Stimulated activated CD4-positive, alpha-beta T cell treated with anti-CD3 and anti-CD28 coated beads, Interleukin-4, amount 100 ng/mL, for 24 hours (primary cell): ENCODE results near the gene AMMECR1L.
"Not testable (repeated sequence)": the region's sequence is repeated elsewhere in the genome, so short reads cannot be mapped to it uniquely, and the experiment has no call there.

Experiments used
- DNase-seq: peaks from one replicate; pipeline ENCODE4 v3.0.0-alpha.2; 2020

The AMMECR1L gene

DNA sequence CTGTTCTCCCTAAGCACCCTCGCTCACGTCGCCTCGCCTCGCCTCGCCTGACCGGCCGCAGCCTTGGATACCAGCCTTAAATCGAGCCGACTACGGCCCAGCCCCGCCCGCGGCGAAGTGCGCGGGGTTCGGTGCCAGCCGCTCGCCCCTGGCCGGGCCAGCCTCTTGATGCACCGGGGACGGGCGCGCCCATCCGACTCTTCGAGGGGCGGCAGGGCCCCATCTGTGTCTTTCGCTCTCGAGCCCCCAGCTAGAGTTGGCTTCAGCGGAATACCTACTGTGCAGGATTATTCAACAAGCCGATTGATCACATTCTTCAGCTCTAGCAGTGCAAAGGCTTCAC is 808 bp upstream of the AMMECR1L start:
- DNase-seq = not testable (repeated sequence)

- peak; percentile 30 for DNase-seq
Measured at GRCh38 chr2:127884861-127885740, 655 bp downstream of the AMMECR1L start.

DNA sequence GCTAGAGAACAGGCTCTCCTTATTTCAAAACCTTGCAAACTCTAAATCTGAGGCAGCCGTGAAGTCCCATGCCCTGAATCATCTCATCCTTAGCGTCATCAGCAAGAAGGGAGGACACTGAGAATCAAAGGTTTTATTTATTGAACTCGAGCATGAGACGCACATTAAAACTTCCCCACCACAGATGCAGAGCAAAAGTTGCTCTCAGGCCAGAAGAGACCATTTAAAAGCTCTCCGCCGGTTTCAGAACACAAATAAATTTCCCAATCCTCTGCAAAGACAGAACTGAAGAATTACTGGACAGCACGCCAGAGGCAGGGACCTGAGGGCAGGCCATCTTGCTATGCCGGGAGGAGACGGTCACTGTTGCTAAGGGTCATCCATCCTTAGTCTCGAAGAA is 1.3 kb downstream of the AMMECR1L start:
- no peak for DNase-seq

GRCh38 chr2:127879899-127880298 is 5.9 kb downstream of the AMMECR1L start:
- DNase-seq = no peak

DNA sequence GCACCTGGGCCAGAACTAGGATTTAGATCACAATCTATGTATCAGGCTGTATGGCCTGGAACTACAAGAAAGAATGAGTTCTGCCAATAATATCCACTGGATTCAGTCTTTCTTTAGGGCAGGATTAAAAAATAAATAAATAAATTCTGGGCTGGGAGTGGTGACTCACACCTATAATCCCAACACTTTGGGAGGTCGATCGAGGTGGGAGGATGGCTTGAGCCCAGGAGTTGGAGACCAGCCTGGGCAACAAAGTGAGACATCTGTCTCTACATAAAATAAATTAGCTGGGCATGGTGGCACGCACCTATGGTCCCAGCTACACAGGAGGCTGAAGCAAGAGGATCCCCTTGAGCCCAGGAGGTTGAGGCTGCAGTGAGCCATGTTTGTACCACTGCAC is 8.1 kb downstream of the AMMECR1L start:
- DNase-seq = no peak

- DNase-seq = no peak
Measured at GRCh38 chr2:127877136-127877535, 8.6 kb downstream of the AMMECR1L start.

- no peak for DNase-seq
Measured at GRCh38 chr2:127874378-127875269, 11.1 kb downstream of the AMMECR1L start.

GRCh38 chr2:127873707-127874303 is 12.0 kb downstream of the AMMECR1L start:
- no peak for DNase-seq

GRCh38 chr2:127872354-127872753 is 13.4 kb downstream of the AMMECR1L start:
- no peak for DNase-seq

DNA sequence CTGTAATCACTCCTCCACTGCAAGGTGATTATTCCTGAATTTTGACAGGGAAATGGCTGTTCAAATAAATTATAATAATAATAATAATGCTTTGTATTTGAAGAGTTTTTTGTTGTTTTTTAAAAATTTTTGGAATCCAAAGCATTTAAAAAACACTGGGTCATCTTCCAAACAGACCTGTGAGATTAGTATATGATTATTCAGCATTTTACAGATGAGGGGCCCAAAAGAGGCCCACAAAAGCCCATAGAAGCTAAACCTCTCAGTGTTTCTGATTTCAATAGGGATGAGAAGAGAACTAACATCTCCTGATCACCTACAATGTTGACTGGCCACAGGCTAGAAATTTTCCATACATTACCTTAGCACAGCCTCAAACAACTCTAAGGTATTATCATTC is 19.8 kb downstream of the AMMECR1L start:
- no peak for DNase-seq

- DNase-seq = no peak
Measured at GRCh38 chr2:127864877-127865276, 20.9 kb downstream of the AMMECR1L start.

DNA sequence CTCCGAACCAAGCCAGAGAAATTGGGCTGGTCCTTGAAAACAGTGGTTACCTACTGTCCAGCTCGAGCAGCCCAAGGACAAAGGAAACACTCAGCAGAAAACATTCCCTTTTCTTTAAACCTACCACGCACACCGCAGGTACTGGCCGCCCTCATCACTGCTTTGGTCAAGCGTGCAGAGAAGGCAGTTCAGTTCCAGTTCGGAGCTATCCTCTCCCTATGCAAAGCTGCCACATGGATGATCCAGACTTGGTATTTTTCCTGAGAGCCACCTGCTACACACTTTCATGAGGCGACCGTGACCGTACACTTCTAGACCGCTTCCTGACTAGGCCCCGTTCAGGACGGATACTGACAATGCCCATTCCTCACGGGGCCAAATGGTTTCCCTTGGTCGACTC is 23.5 kb downstream of the AMMECR1L start:
- no peak for DNase-seq

DNA sequence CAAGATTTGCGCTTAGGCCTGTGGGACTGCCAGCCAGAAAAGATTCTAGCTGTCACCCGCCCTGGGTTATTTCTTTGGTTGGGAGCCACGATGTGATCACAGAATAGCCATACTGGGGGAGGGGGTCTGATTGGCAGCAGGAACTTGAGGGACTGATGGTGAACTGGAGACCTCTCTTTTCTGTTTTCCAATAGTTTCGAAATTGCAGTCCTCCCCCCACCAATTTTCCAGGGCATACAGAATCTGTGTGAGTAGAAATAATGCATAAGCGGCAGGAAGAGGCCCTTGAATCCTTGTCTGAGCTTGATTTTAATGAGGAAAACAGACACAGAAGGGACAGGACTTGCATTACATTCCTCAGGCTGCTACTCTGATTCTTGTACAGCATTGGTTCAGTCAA is 25.6 kb downstream of the AMMECR1L start:
- DNase-seq = no peak

DNA sequence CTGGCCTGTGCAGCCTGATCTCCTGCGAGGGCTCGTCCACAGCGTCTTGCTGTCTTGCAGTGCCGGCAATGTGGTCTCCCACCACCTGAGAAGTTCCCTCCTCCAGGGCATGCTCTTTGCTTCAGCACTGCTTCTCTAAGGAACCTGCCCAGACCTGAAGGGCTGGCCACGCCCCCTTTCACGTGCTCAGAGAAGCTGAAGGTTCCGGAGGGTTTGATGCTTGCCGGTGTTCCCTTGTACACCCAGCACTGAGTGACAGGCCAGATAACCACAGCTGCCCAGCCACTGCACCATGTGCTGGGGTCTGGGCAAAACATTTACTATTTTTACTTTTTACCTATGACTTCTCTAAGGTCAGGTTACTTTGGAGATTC is 26.1 kb downstream of the AMMECR1L start:
- DNase-seq = peak; percentile 59

- no peak for DNase-seq
Measured at GRCh38 chr2:127857265-127857808, 28.4 kb downstream of the AMMECR1L start.

GRCh38 chr2:127853671-127854070 is 32.1 kb downstream of the AMMECR1L start:
- no peak for DNase-seq

DNA sequence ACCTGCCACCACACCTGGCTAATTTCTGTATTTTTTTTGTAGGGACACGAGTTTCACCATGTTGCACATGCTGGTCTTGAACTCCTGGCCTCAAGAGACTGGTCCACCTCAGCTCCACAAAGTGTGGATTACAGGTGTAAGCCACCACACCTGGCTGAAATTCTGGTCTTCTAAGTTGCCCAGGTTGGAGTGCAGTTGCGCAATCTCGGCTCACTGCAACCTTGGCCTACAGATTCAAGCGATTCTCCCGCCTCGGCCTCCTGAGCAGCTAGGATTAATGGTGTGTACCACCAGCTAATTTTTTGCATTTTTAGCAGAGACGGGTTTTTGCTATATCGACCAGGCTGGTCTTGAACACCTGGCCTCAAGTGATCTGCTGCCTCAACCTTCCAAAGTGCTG is 33.4 kb downstream of the AMMECR1L start:
- no peak for DNase-seq

GRCh38 chr2:127847931-127848330 is 37.8 kb downstream of the AMMECR1L start:
- no peak for DNase-seq

GRCh38 chr2:127844973-127845372 is 40.8 kb downstream of the AMMECR1L start:
- no peak for DNase-seq

- no peak for DNase-seq
Measured at GRCh38 chr2:127843677-127844076, 42.1 kb downstream of the AMMECR1L start.

- DNase-seq = no peak
Measured at GRCh38 chr2:127841466-127842178, 44.1 kb downstream of the AMMECR1L start.

DNA sequence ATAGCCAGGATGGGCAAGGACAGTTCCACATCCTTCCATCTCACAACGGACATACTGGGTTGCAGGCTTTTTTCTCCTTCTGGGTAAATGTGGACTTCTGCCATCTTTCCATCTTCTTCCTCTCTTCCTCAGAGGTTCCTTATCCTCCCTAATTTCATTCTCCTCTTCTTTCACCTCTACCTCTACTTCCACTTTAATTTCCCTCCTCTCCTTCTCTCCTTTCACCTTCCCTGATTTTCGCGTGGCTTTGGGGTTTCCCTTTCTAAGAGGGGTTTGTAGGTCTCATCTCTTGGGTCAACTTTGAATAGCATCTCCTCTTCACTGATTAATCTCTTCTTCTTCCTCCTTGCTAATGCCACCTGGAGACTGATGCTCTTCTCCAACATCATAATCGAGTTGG is 44.9 kb downstream of the AMMECR1L start:
- no peak for DNase-seq

DNA sequence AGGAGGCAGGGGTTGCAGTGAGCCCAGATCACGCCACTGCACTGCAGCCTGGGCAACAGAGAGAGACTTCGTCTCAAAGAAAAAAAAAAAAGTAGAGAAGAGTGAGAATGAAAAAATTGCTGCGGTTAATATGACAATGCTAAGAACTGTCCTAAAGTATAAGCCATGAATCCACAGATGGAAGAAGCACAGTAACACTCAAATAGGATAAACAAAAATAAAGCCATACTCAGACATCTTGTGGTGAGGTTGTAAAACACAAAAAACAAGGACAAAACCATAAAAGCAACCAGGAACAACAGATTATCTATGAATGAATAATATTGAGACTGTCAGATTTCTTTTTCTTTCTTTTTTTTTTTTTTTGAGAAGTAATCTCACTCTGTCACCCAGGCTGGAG is 50.8 kb downstream of the AMMECR1L start:
- DNase-seq = no peak
